SK-N-SH (cell line): Measurements from ENCODE around the gene LHX6. TPM values are rescaled to one million over a fixed set of nuclear protein-coding genes. Genes with fewer than 3 reads are reported as not detected.

Experiments used
- CTCF ChIA-PET: fragments of 300-600, 350-600 bp; formaldehyde crosslinking; extraction: SDS; loops from one replicate; lab custom pipeline; 2021; lab: Yijun Ruan, JAX
- POLR2A ChIA-PET: fragments of 350-600 bp; sonication (Branson Sonifier 250); formaldehyde crosslinking; extraction: SDS; loops from one replicate; lab custom pipeline; 2020; ENCODE audit warnings: antibody characterized with exemption, inconsistent platforms; lab: Yijun Ruan, JAX
- DNase-seq: peaks from one replicate; pipeline ENCODE4 v3.0.0; 2012
- H2AFZ ChIP-seq: fragments of 200-600 bp; sonication (generic); 2 replicates; pipeline ENCODE4 v1.8.1; 2016; ENCODE audit warnings: antibody characterized with exemption, mild to moderate bottlenecking, low read depth
- H3F3A ChIP-seq: fragments of 200-600 bp; sonication (generic); replicated peaks from 2 replicates; pipeline ENCODE3; 2016; ENCODE audit warnings: antibody characterized with exemption, mild to moderate bottlenecking; ENCODE audit not compliant: insufficient read depth
- H3K27ac ChIP-seq, 2 experiments: fragments of 200-500 bp in 1 of 2; fragments of 200-600 bp in 1 of 2; sonication (Bioruptor generic) in 1 of 2; sonication (generic), shearing (Covaris generic) in 1 of 2; 2 replicates each; pipeline versions ENCODE4 v1.5.1 to v1.6.1; 2014 to 2016; ENCODE audit warnings: low read depth in 2 of 2, inconsistent platforms in 1 of 2, low read length in 1 of 2, mild to moderate bottlenecking in 1 of 2, mixed read lengths in 1 of 2
- H3K27me3 ChIP-seq: fragments of 200-600 bp; sonication (generic), shearing (Covaris generic); 2 replicates; pipeline ENCODE4 v1.6.1; 2016; ENCODE audit warnings: mixed run types; ENCODE audit not compliant: insufficient read depth
- H3K36me3 ChIP-seq, 2 experiments: fragments of 200-500 bp in 1 of 2; fragments of 200-600 bp in 1 of 2; sonication (Bioruptor generic) in 1 of 2; sonication (generic) in 1 of 2; replicated peaks in 1 of 2; 2 replicates each; pipeline versions ENCODE3 to v1.5.1; 2014 to 2016; ENCODE audit warnings: low read length in 1 of 2, mild to moderate bottlenecking in 1 of 2; ENCODE audit not compliant: insufficient read depth in 2 of 2, control insufficient read depth in 1 of 2
- H3K4me1 ChIP-seq, 2 experiments: fragments of 200-500 bp in 1 of 2; fragments of 200-600 bp in 1 of 2; sonication (Bioruptor generic) in 1 of 2; sonication (generic), shearing (Covaris generic) in 1 of 2; 2 replicates each; pipeline versions ENCODE4 v1.5.1 to v1.6.1; 2014 to 2016; ENCODE audit warnings: low read depth in 1 of 2, low read length in 1 of 2, mixed run types in 1 of 2; ENCODE audit not compliant: insufficient read depth in 2 of 2, control insufficient read depth in 1 of 2
- H3K4me2 ChIP-seq: fragments of 200-600 bp; sonication (generic), shearing (Covaris generic); 2 replicates; pipeline ENCODE4 v1.6.1; 2017; ENCODE audit warnings: mixed run types
- H3K4me3 ChIP-seq, 2 experiments: fragments of 200-500 bp in 1 of 2; fragments of 200-600 bp in 1 of 2; sonication (Bioruptor generic) in 1 of 2; sonication (generic), shearing (Covaris generic) in 1 of 2; 2 replicates each; pipeline versions ENCODE4 v1.5.1 to v1.8.1; 2014 to 2016; ENCODE audit warnings: low read depth in 2 of 2, inconsistent platforms in 1 of 2, low read length in 1 of 2, mild to moderate bottlenecking in 1 of 2, mixed read lengths in 1 of 2, moderate library complexity in 1 of 2
- H3K79me2 ChIP-seq: fragments of 200-600 bp; sonication (generic); 2 replicates; pipeline ENCODE4 v1.8.1; 2017; ENCODE audit warnings: mild to moderate bottlenecking; ENCODE audit not compliant: insufficient read depth
- H3K9ac ChIP-seq: fragments of 200-600 bp; sonication (generic); 2 replicates; pipeline ENCODE4 v1.6.1; 2017; ENCODE audit warnings: mixed run types
- H3K9me2 ChIP-seq: fragments of 200-600 bp; sonication (generic); 2 replicates; pipeline ENCODE4 v1.6.1; 2017; ENCODE audit warnings: mixed run types
- H3K9me3 ChIP-seq: fragments of 200-600 bp; sonication (generic); 2 replicates; pipeline ENCODE4 v1.6.1; 2017; ENCODE audit warnings: mixed run types, mild to moderate bottlenecking, moderate library complexity
- H4K20me1 ChIP-seq: fragments of 200-600 bp; sonication (generic); 2 replicates; pipeline ENCODE4 v1.6.1; 2017; ENCODE audit warnings: mild to moderate bottlenecking, mixed run types; ENCODE audit not compliant: insufficient read depth
- CHD2 ChIP-seq: fragments of 150-350 bp; IDR thresholded peaks from 2 replicates; pipeline ENCODE4 v1.6.1; 2018; ENCODE audit warnings: low read length; ENCODE audit not compliant: partially characterized antibody
- CTCF ChIP-seq: fragments of 200-600 bp; sonication (generic); IDR thresholded peaks from 2 replicates; pipeline ENCODE4 v1.6.1; 2017; ENCODE audit warnings: antibody characterized with exemption, mild to moderate bottlenecking, moderate library complexity
- EZH2phosphoT487 ChIP-seq: fragments of 200-600 bp; sonication (generic); IDR thresholded peaks from 2 replicates; pipeline ENCODE4 v1.6.1; 2017; ENCODE audit warnings: low read depth, mixed run types, mild to moderate bottlenecking, antibody characterized with exemption, moderate library complexity, borderline replicate concordance
- FOSL2 ChIP-seq: IDR thresholded peaks from 2 replicates; pipeline ENCODE4 v1.4.0; 2012; ENCODE audit warnings: low read depth, mild to moderate bottlenecking, moderate library complexity, borderline replicate concordance
- FOXJ3 ChIP-seq: sonication (generic); formaldehyde crosslinking; IDR thresholded peaks from 2 replicates; pipeline ENCODE4 v1.5.1; 2020; ENCODE audit warnings: mild to moderate bottlenecking, missing genetic modification reagents
- FOXM1 ChIP-seq: IDR thresholded peaks from 2 replicates; pipeline ENCODE4 v1.4.0; 2012; ENCODE audit warnings: low read depth, mild to moderate bottlenecking
- GABPA ChIP-seq: IDR thresholded peaks from 2 replicates; pipeline ENCODE4 v1.4.0; 2012; ENCODE audit warnings: low read depth, mild to moderate bottlenecking
- GATA2 ChIP-seq: sonication (generic); formaldehyde crosslinking; IDR thresholded peaks from 2 replicates; pipeline ENCODE4 v1.5.0; 2020; ENCODE audit warnings: mild to moderate bottlenecking, missing genetic modification reagents
- IRF3 ChIP-seq: fragments of 150-350 bp; IDR thresholded peaks from 2 replicates; pipeline ENCODE4 v1.6.1; 2016; ENCODE audit warnings: mild to moderate bottlenecking, low read depth, low read length
- MAX ChIP-seq: IDR thresholded peaks from 2 replicates; pipeline ENCODE4 v1.4.0; 2012; ENCODE audit warnings: low read depth
- MEF2A ChIP-seq: IDR thresholded peaks from 2 replicates; pipeline ENCODE4 v1.4.0; 2012; ENCODE audit warnings: low read depth, borderline replicate concordance
- MXI1 ChIP-seq: IDR thresholded peaks from 2 replicates; pipeline ENCODE4 v1.6.1; 2012; ENCODE audit warnings: mild to moderate bottlenecking, low read depth, low read length, improper control_type of control experiment
- NFIC ChIP-seq: IDR thresholded peaks from 2 replicates; pipeline ENCODE4 v1.4.0; 2012; ENCODE audit warnings: borderline replicate concordance
- PBX3 ChIP-seq: IDR thresholded peaks from 2 replicates; pipeline ENCODE4; 2012
- POLR2AphosphoS5 ChIP-seq: IDR thresholded peaks from 2 replicates; pipeline ENCODE4 v1.6.1; 2012; ENCODE audit warnings: low read depth, low read length
- TCF12 ChIP-seq: IDR thresholded peaks from 2 replicates; pipeline ENCODE4 v1.4.0; 2012
- USF1 ChIP-seq: IDR thresholded peaks from 2 replicates; pipeline ENCODE4 v1.4.0; 2012; ENCODE audit warnings: low read depth, borderline replicate concordance
- USF2 ChIP-seq: fragments of 150-350 bp; IDR thresholded peaks from 2 replicates; pipeline ENCODE4 v1.6.1; 2017; ENCODE audit warnings: antibody characterized with exemption, low read length, low read depth, borderline replicate concordance
- WGBS: methylation state at CpG from one replicate; pipeline ENCODE4 v1.1.6; 2017; ENCODE audit warnings: low lambda C conversion rate; 5-methylcytosine and 5-hydroxymethylcytosine counted together
- polyA plus RNA-seq, 3 experiments: library from polyadenylated mRNA; depleted of rRNA; stranded (reverse); fragments of >200 nt; gene quantifications; 2 replicates each; pipeline ENCODE4 v1.2.3, GENCODE V29; 2012

LHX6 gene
- polyA plus RNA-seq, 1 of the 3 experiments (the other 2 are of a cell fraction), result 0.02 TPM

GRCh38 chr9:122244349-122244748 is 15.6 kb upstream of the LHX6 start:
- Histone ChIP-seq H3K9me2 (no peaks in the 10 kb centered on the region), H2AFZ (no peak overlapping the region), H3K4me2 (no peak overlapping the region), H3K27ac (no peak overlapping the region), H3K27me3 (no peaks in the 10 kb centered on the region), H3F3A (no peaks in the 10 kb centered on the region), H3K79me2 (no peaks in the 10 kb centered on the region), H3K9ac (no peak overlapping the region), H3K4me1 (no peaks in the 10 kb centered on the region), H3K36me3 (peaks cover 75 to 82% of the 10 kb centered on the region in 2 experiments), H4K20me1 (no peaks in the 10 kb centered on the region; the same call in 1 of the 2 replicates), H3K4me3 (no peak overlapping the region), H3K9me3 (no peaks in the 10 kb centered on the region)
- CTCF ChIA-PET, result no interaction called here
- 94% methylated on average over 3 of the region's 3 CpGs for WGBS
- TF ChIP-seq EZH2phosphoT487 (no peak), POLR2AphosphoS5 (no peak), USF2 (no peak), FOSL2 (no peak), GATA2 (CRISPR knock-in tag) (no peak), MEF2A (no peak), PBX3 (no peak)
- POLR2A ChIA-PET, result no interaction called here
- DNase-seq, result no peak

GRCh38 chr9:122239722-122240121 is 11.0 kb upstream of the LHX6 start:
- Histone ChIP-seq H3K79me2 (no peaks in the 10 kb centered on the region), H3K27ac (no peak overlapping the region), H3K9ac (no peak overlapping the region), H4K20me1 (no peaks in the 10 kb centered on the region), H3F3A (no peaks in the 10 kb centered on the region), H3K4me2 (no peak overlapping the region), H3K4me3 (no peak overlapping the region), H2AFZ (no peak overlapping the region), H3K36me3 (peaks cover 46 to 50% of the 10 kb centered on the region in 2 experiments), H3K9me2 (no peaks in the 10 kb centered on the region), H3K27me3 (peaks cover under 1% of the 10 kb centered on the region; the same call in 1 of the 2 replicates), H3K4me1 (no peaks in the 10 kb centered on the region), H3K9me3 (no peaks in the 10 kb centered on the region)
- POLR2A ChIA-PET, result no interaction called here
- TF ChIP-seq IRF3 (no peak), USF2 (no peak), CTCF (no peak), MXI1 (no peak), NFIC (no peak), TCF12 (no peak), GATA2 (CRISPR knock-in tag) (no peak), EZH2phosphoT487 (no peak), FOXM1 (no peak), USF1 (no peak), MAX (no peak), FOXJ3 (no peak), CHD2 (no peak), GABPA (no peak)
- 96% methylated on average over 5 of the region's 5 CpGs for WGBS
- DNase-seq, result no peak
- CTCF ChIA-PET, result interaction anchor here (1.0 to 1.5 kb wide), 2 partner anchors 20 to 115 kb away, joined by 3 read pairs; no protein-coding TSS in a partner anchor
